T-helper 2 cell (primary cell): ENCODE measurements around the gene KCNJ11.
A peak's percentile ranks its signal among the peaks of the same experiment; 100 is the strongest.

Source experiments
- DNase-seq, 5 experiments: peaks; one replicate each; pipeline versions ENCODE4 v3.0.0 to v3.0.0-alpha.2; 2012 to 2022

The KCNJ11 gene

GRCh38 chr11:17389211-17389956 lies 925 bp upstream of the KCNJ11 start:
- peak; percentile 63 to 75 (median 66) for DNase-seq

- no peak for DNase-seq
Measured at GRCh38 chr11:17387811-17388210, 648 bp downstream of the KCNJ11 start.

GRCh38 chr11:17387254-17387653 lies 1.2 kb downstream of the KCNJ11 start:
- no peak for DNase-seq

- DNase-seq, result peak in 1 of 5 experiments; percentile 45
Measured at GRCh38 chr11:17386331-17387084, 2.0 kb downstream of the KCNJ11 start.

- no peak for DNase-seq
Measured at GRCh38 chr11:17385926-17386325, 2.5 kb downstream of the KCNJ11 start.

GRCh38 chr11:17385492-17385891 lies 3.0 kb downstream of the KCNJ11 start:
- no peak for DNase-seq

- peak; percentile 51 to 82 (median 60) for DNase-seq
Measured at GRCh38 chr11:17384002-17384511, 4.4 kb downstream of the KCNJ11 start.

- no peak for DNase-seq
Measured at GRCh38 chr11:17383461-17383860, 5.0 kb downstream of the KCNJ11 start.

- no peak for DNase-seq
Measured at GRCh38 chr11:17382046-17382728, 6.3 kb downstream of the KCNJ11 start.

GRCh38 chr11:17381156-17381555 lies 7.3 kb downstream of the KCNJ11 start:
- DNase-seq, result no peak

GRCh38 chr11:17379383-17380180 lies 8.9 kb downstream of the KCNJ11 start:
- DNase-seq, result no peak

GRCh38 chr11:17378655-17379054 lies 9.8 kb downstream of the KCNJ11 start:
- no peak for DNase-seq

GRCh38 chr11:17376493-17376892 lies 12.0 kb downstream of the KCNJ11 start:
- no peak for DNase-seq

- DNase-seq, result no peak
Measured at GRCh38 chr11:17375547-17375946, 12.9 kb downstream of the KCNJ11 start.

- DNase-seq, result no peak
Measured at GRCh38 chr11:17371614-17372013, 16.8 kb downstream of the KCNJ11 start.

- no peak for DNase-seq
Measured at GRCh38 chr11:17369684-17370243, 18.7 kb downstream of the KCNJ11 start.

GRCh38 chr11:17369094-17369493 lies 19.4 kb downstream of the KCNJ11 start:
- DNase-seq, result no peak

GRCh38 chr11:17368551-17368950 lies 19.9 kb downstream of the KCNJ11 start:
- peak in 1 of 5 experiments; percentile 45 for DNase-seq

GRCh38 chr11:17366495-17366894 lies 22.0 kb downstream of the KCNJ11 start:
- DNase-seq, result no peak

- DNase-seq, result peak in 4 of 5 experiments; percentile 7 to 66 (median 40)
Measured at GRCh38 chr11:17354601-17354991, 33.9 kb downstream of the KCNJ11 start.

- DNase-seq, result no peak
Measured at GRCh38 chr11:17353821-17354600, 34.4 kb downstream of the KCNJ11 start.
